Measurements from ENCODE around the gene RNASE9.

- no peak for TF ChIP-seq CTCF (IDR thresholded peaks at IDR 0.05; ENCODE audit: low read depth, low read length)
- no peak for TF ChIP-seq POLR2A (IDR thresholded peaks at IDR 0.05; ENCODE audit: extremely low read depth, insufficient read length)
- TF ChIP-seq MAX (IDR thresholded peaks at IDR 0.05; ENCODE audit: low read depth, low read length) = no peak
- TF ChIP-seq MYC (IDR thresholded peaks at IDR 0.05; ENCODE audit: low read depth, low read length) = no peak
Measured at GRCh38 chr14:20607617-20608016, 46.8 kb upstream of the RNASE9 start.

Data from NB4 (cell line).